Inferior parietal cortex (tissue), 1 donor: Measurements from ENCODE around the gene UTF1.
"Not testable (repeated sequence)": the region's sequence is repeated elsewhere in the genome, so short reads cannot be mapped to it uniquely, and the experiment has no call there.

Experiments used
- DNase-seq: peaks from one replicate; pipeline ENCODE4 v3.0.0-alpha.2; 2016; ENCODE audit errors: extremely low spot score

UTF1 gene

GRCh38 chr10:133227256-133227655 is 2.8 kb upstream of the UTF1 start:
- DNase-seq: no peak

GRCh38 chr10:133229265-133230043 is 563 bp upstream of the UTF1 start:
- no peak for DNase-seq

- no peak for DNase-seq
Observed at GRCh38 chr10:133230387-133231195, 574 bp downstream of the UTF1 start.

- DNase-seq: no peak
Observed at GRCh38 chr10:133231244-133231945, 1.4 kb downstream of the UTF1 start.

- DNase-seq: no peak
Observed at GRCh38 chr10:133231946-133232574, 2.0 kb downstream of the UTF1 start.

GRCh38 chr10:133234796-133235195 is 4.8 kb downstream of the UTF1 start:
- not testable (repeated sequence) for DNase-seq

- no peak for DNase-seq
Observed at GRCh38 chr10:133235265-133235855, 5.3 kb downstream of the UTF1 start.

GRCh38 chr10:133235932-133236331 is 5.9 kb downstream of the UTF1 start:
- no peak for DNase-seq

GRCh38 chr10:133236401-133237240 is 6.6 kb downstream of the UTF1 start:
- DNase-seq: no peak

GRCh38 chr10:133237241-133237587 is 7.2 kb downstream of the UTF1 start:
- DNase-seq: no peak

- no peak for DNase-seq
Observed at GRCh38 chr10:133237588-133238465, 7.8 kb downstream of the UTF1 start, which contains the start of gene VENTX. Gene VENTX, plus strand, starts transcription at chr10:133237855. Its CDS starts 60 bp downstream, at chr10:133237915.

- no peak for DNase-seq
Observed at GRCh38 chr10:133238466-133238804, 8.4 kb downstream of the UTF1 start.

- DNase-seq: no peak
Observed at GRCh38 chr10:133239990-133240389, 10.0 kb downstream of the UTF1 start.

GRCh38 chr10:133241501-133242205 is 11.6 kb downstream of the UTF1 start:
- DNase-seq: no peak

GRCh38 chr10:133242611-133243356 is 12.8 kb downstream of the UTF1 start:
- no peak for DNase-seq

GRCh38 chr10:133243593-133243992 is 13.6 kb downstream of the UTF1 start:
- DNase-seq: no peak

GRCh38 chr10:133245439-133246235 is 15.6 kb downstream of the UTF1 start:
- DNase-seq: no peak

- DNase-seq: no peak
Observed at GRCh38 chr10:133246236-133246626, 16.2 kb downstream of the UTF1 start.
